Measurements from ENCODE around the gene MISFA.
"Not testable (repeated sequence)": the region's sequence is repeated elsewhere in the genome, so short reads cannot be mapped to it uniquely, and the experiment has no call there.

Gene MISFA

DNA sequence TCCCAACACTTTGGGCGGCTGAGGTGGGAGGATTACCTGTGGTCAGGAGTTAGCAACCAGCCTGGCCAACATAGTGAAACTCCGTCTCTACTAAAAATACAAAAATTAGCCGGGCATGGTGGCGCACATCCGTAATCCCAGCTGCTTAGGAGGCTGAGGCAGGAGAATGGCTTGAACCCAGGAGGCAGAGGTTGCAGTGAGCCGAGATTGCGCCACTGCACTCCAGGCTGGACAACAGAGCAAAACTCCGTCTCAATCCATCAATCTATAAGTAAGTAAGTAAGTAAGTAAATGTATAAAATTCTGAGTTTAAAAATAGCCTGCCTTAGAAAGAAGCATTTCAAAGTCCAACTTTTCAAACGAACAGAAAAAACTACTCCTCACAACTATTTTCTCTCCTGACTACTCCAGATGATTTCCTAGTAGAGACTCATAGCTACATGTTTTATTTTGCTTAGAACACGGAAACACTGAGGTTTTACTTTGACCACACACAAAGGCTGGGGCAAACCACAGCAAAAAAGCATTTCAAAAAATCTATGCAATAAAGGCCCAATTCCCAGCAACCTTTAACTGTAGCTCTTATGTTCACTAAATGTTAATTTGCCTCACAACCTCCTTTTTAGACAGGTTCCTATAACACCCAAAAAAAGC, 18.2 kb downstream of the MISFA start:
- DNase-seq (ENCODE audit: low read depth): no peak

GRCh38 chr11:18618342-18619025, 18.9 kb downstream of the MISFA start:
- DNase-seq (ENCODE audit: low read depth): no peak

- DNase-seq (ENCODE audit: low read depth): no peak
These were observed 24.1 kb downstream of the MISFA start for GRCh38 chr11:18623707-18624106.

GRCh38 chr11:18624161-18624560, 24.6 kb downstream of the MISFA start:
- no peak for DNase-seq (ENCODE audit: low read depth)

GRCh38 chr11:18632841-18633240, 33.3 kb downstream of the MISFA start:
- no peak for DNase-seq (ENCODE audit: low read depth)

DNA sequence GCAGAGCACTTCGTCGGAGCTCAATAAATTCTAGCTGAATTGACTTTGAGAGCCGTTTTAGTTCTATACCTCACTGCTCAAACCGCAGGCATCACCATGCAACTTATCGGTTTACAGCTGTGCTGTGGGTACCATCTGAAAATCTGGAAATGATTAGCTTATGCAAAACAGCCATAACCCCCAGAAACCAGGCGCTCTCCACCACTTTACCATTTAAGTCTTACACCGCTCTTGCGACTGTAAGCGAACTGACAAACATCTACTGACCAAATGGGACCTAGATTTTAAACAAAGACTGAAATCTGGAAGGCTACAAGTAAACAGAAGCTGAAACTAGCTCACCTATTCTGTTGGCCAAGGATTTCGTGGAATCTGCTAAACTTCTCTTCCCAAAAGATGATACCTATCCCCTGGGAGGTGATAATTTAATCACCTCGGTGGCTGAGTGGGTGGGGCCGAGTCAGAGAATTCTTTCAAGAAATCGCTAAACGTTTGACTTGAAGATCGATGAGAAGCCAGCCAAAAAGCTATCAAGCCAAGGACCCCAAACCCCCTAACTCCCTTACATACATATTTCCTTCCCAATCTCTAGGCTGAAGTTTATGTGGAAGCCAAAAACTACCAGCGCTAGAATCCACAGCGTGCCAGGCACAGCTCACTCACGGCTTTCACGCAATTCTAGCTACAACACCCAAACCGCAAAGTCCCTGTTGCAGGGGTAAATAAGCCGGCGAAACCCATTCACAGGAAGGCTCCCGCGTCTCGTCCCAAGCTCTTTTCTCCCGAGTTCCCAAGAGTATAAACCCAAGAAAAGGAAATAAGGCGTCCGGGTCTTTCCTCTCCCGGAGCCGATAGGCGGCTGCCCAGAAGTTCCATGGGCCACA, 33.9 kb downstream of the MISFA start:
- no peak for DNase-seq (ENCODE audit: low read depth)

GRCh38 chr11:18634140-18635032, 34.8 kb downstream of the MISFA start, which contains the start of gene SPTY2D1:
TSS of gene SPTY2D1 (minus strand) at chr11:18634342. CDS start at chr11:18634257, 85 bp downstream.
- peak; percentile 95 for DNase-seq (ENCODE audit: low read depth)

DNA sequence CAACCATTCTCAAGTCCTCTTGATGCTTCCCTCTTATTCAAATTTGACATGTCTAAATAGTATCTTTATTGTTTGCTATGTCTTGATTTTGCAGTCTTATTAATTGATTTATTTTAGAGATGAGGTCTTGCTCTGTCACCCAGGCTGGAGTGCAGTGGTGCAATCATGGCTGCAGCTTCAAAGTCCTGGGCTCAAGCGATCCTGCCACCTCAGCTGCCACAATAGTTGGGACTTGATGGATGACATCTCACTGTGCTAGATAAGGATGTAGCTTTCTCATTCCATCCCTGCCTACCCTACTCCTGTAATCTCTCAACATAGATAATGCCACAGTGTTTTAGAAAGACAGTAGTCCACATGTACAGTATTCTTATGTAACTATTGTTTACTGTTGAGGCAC, 42.1 kb downstream of the MISFA start:
- DNase-seq (ENCODE audit: low read depth): no peak

DNA sequence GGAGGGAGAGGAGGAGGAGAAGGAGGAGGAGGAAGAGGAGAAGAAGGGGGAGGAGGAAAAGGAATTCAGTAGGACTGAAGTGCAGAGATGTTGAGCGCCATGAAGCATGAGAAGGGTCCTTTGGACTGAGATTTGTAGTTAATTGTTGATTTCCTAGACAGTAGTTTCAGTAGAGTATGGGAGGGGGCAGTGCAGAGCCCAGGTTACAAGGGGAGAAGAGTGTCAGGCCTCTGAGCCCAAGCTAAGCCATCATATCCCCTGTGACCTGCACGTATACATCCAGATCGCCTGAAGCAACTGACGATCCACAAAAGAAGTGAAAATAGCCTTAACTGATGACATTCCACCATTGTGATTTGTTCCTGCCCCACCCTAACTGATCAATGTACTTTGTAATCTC, 43.4 kb downstream of the MISFA start:
- not testable (repeated sequence) for DNase-seq (ENCODE audit: low read depth)

DNA sequence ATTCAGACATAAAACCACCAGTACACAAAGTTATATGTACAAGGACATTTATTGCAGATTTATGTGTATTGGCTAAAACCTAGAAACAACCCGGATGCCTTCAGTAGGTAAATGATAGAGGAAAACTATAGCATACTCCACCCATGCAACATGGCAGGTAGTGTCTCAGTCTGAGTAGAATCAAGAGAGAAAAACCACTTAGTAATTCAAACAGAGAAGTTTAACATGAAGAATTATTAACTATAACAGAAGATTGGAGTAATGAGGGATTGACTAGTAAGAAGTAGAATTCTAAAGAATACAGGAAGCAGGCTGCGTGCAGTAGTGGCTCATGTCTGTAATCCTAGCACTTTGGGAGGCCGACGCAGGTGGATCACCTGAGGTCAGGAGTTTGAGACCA, 50.8 kb downstream of the MISFA start:
- no peak for DNase-seq (ENCODE audit: low read depth)

- DNase-seq (ENCODE audit: low read depth): no peak
These were observed 51.4 kb downstream of the MISFA start for GRCh38 chr11:18650859-18651557.

All from stimulated activated CD8-positive, alpha-beta memory T cell treated with anti-CD3 and anti-CD28 coated beads, Interleukin-12 subunit alpha, Interleukin-12 subunit beta, amount 100 ng/mL, for 4 hours (primary cell).